A172 (cell line): ENCODE measurements around the gene CUEDC2. TPM values are rescaled to one million over a fixed set of nuclear protein-coding genes. Genes with fewer than 3 reads are reported as not detected.
"Not testable (repeated sequence)": the region's sequence is repeated elsewhere in the genome, so short reads cannot be mapped to it uniquely, and the experiment has no call there.

Source experiments
- DNase-seq: peaks from one replicate; pipeline ENCODE4 v3.0.0-alpha.2; 2015; ENCODE audit warnings: low spot score
- total RNA-seq: library from RNA; depleted of rRNA; stranded (reverse); fragments of >200 nt; shearing (Covaris generic); gene quantifications from 2 replicates; pipeline ENCODE4 v1.2.3, GENCODE V29; 2014

Gene CUEDC2
- total RNA-seq, 1 experiment from 2014 or later, result 121 TPM

- DNase-seq, result not testable (repeated sequence)
These were observed 22.5 kb upstream of the CUEDC2 start for GRCh38 chr10:102454662-102455487.

- no peak for DNase-seq
These were observed 21.1 kb upstream of the CUEDC2 start for GRCh38 chr10:102453502-102453901.

GRCh38 chr10:102452672-102453340 is 20.4 kb upstream of the CUEDC2 start:
- DNase-seq, result peak; percentile 79

GRCh38 chr10:102451105-102451969 is 19.0 kb upstream of the CUEDC2 start, which contains the start of gene C10orf95:
TSS of gene C10orf95 (minus strand) at chr10:102451543. CDS start at chr10:102451093, 450 bp downstream.
- no peak for DNase-seq

GRCh38 chr10:102450374-102451104 is 18.2 kb upstream of the CUEDC2 start:
- no peak for DNase-seq

- no peak for DNase-seq
These were observed 17.7 kb upstream of the CUEDC2 start for GRCh38 chr10:102450124-102450373.

GRCh38 chr10:102449321-102450123 is 17.1 kb upstream of the CUEDC2 start:
- DNase-seq, result peak; percentile 24

GRCh38 chr10:102444851-102445250 is 12.5 kb upstream of the CUEDC2 start:
- no peak for DNase-seq

- DNase-seq, result no peak
These were observed 6.0 kb upstream of the CUEDC2 start for GRCh38 chr10:102438374-102438773.

GRCh38 chr10:102437515-102437914 is 5.1 kb upstream of the CUEDC2 start:
- no peak for DNase-seq

- no peak for DNase-seq
These were observed 3.9 kb upstream of the CUEDC2 start for GRCh38 chr10:102436312-102436711.

- DNase-seq, result no peak
These were observed 3.3 kb upstream of the CUEDC2 start for GRCh38 chr10:102435529-102436233.

GRCh38 chr10:102435133-102435497 is 2.7 kb upstream of the CUEDC2 start:
- DNase-seq, result no peak

GRCh38 chr10:102434394-102435132 is 2.2 kb upstream of the CUEDC2 start:
- DNase-seq, result no peak

GRCh38 chr10:102433619-102434046 is 1.3 kb upstream of the CUEDC2 start:
- no peak for DNase-seq

- peak; percentile 44 for DNase-seq
These were observed 786 bp downstream of the CUEDC2 start for GRCh38 chr10:102431452-102432124.

GRCh38 chr10:102429468-102429867 is 2.9 kb downstream of the CUEDC2 start:
- DNase-seq, result no peak

GRCh38 chr10:102426803-102427287 is 5.5 kb downstream of the CUEDC2 start:
- DNase-seq, result peak; percentile 50

- no peak for DNase-seq
These were observed 6.9 kb downstream of the CUEDC2 start for GRCh38 chr10:102425444-102425843.
